GM12878 (cell line): ENCODE data around the gene IL1R2. TPM values are rescaled to one million over a fixed set of nuclear protein-coding genes. Genes with fewer than 3 reads are reported as not detected.

Experiments
- ATAC-seq: fragments of 200-7000 bp; cut with Tn5 transposase; 3 replicates; pipeline ENCODE4 v1.9.1; 2020; ENCODE audit warnings: mild to moderate bottlenecking, moderate library complexity
- BruUV-seq: library from RNA; stranded (reverse); fragments of 400-500 nt; replicated peaks from 2 replicates; lab custom pipeline; 2021; lab: Mats Ljungman, UMichigan
- CTCF ChIA-PET: fragments of 300-600 bp; sonication (Branson Sonifier 250); formaldehyde crosslinking; extraction: SDS; loops from one replicate; lab custom pipeline; 2021; ENCODE audit warnings: inconsistent platforms; lab: Yijun Ruan, JAX
- POLR2A ChIA-PET: fragments of 350-600 bp; formaldehyde crosslinking; extraction: SDS; loops from one replicate; lab custom pipeline; 2021; ENCODE audit warnings: inconsistent platforms; lab: Charles Lee
- RAD21 ChIA-PET: fragments of 300-600 bp; sonication (Branson Sonifier 250); formaldehyde crosslinking; loops from one replicate; lab custom pipeline; 2023; ENCODE audit warnings: antibody characterized with exemption; ENCODE audit not compliant: unreplicated experiment; lab: Charles Lee
- SMC1A ChIA-PET: fragments of 300-600 bp; sonication (Branson Sonifier 250); formaldehyde crosslinking; loops from one replicate; lab custom pipeline; 2023; ENCODE audit not compliant: unreplicated experiment, uncharacterized antibody; lab: Charles Lee
- DNase-seq: peaks from one replicate; pipeline ENCODE4 v3.0.0-alpha.2; 2011; ENCODE audit warnings: low read depth, low spot score
- FAIRE-seq: peaks from 3 replicates; lab custom pipeline; 2011; peaks lifted over from hg19 to GRCh38; lab: Jason Lieb, UNC
- H2AFZ ChIP-seq: 2 replicates; pipeline ENCODE4 v1.6.0; 2011; ENCODE audit warnings: low read depth, low read length, control low read depth; ENCODE audit not compliant: control insufficient read depth
- H3K27ac ChIP-seq: 2 replicates; pipeline ENCODE4 v1.5.1; 2011; ENCODE audit warnings: control low read depth; ENCODE audit not compliant: control insufficient read depth, insufficient read depth
- H3K27me3 ChIP-seq, 2 experiments: replicated peaks in 1 of 2; 2 replicates each; pipeline versions ENCODE4 v1.6.0 to v1.6.1; 2011; ENCODE audit warnings: low read length in 1 of 2; ENCODE audit not compliant: control insufficient read depth in 2 of 2, insufficient read depth in 2 of 2
- H3K36me3 ChIP-seq, 2 experiments: 2 replicates each; pipeline ENCODE4 v1.5.1; 2011; ENCODE audit warnings: low read length in 1 of 2; ENCODE audit not compliant: control insufficient read depth in 2 of 2, insufficient read depth in 2 of 2
- H3K4me1 ChIP-seq: 2 replicates; pipeline ENCODE4 v1.6.1; 2011; ENCODE audit warnings: mild to moderate bottlenecking, low read length, moderate library complexity, mixed read lengths; ENCODE audit not compliant: control insufficient read depth, insufficient read depth
- H3K4me2 ChIP-seq: 2 replicates; pipeline ENCODE4 v1.6.0; 2011; ENCODE audit warnings: control low read depth; ENCODE audit not compliant: control insufficient read depth, insufficient read depth
- H3K4me3 ChIP-seq: fragments of 200-600 bp; sonication (generic); 2 replicates; pipeline ENCODE4 v1.5.1; 2016
- H3K79me2 ChIP-seq: 2 replicates; pipeline ENCODE4 v1.6.0; 2011; ENCODE audit warnings: low read length; ENCODE audit not compliant: control insufficient read depth, insufficient read depth
- H3K9ac ChIP-seq: 2 replicates; pipeline ENCODE4 v1.8.0; 2011; ENCODE audit warnings: low read length, control low read depth, mixed read lengths; ENCODE audit not compliant: control insufficient read depth, insufficient read depth
- H3K9me3 ChIP-seq: replicated peaks from 3 replicates; pipeline ENCODE4 v1.5.1; 2011; ENCODE audit warnings: mild to moderate bottlenecking, low read length; ENCODE audit not compliant: control insufficient read depth, insufficient read depth
- H4K20me1 ChIP-seq: 2 replicates; pipeline ENCODE4 v1.6.0; 2011; ENCODE audit not compliant: control insufficient read depth, insufficient read depth
- CEBPB ChIP-seq, 2 experiments: fragments of 150-350 bp in 1 of 2; IDR thresholded peaks; 2 replicates each; pipeline ENCODE4 v1.6.1; 2012 to 2014; ENCODE audit warnings: low read depth in 2 of 2, low read length in 2 of 2, borderline replicate concordance in 1 of 2, inconsistent platforms in 1 of 2
- NBN ChIP-seq: fragments of 450-650 bp; IDR thresholded peaks from 2 replicates; pipeline ENCODE4 v1.6.1; 2016
- STAT1 ChIP-seq: fragments of 450-650 bp; conservative IDR thresholded peaks from 2 replicates; pipeline ENCODE4 v1.6.1; 2014; ENCODE audit warnings: antibody characterized with exemption, mild to moderate bottlenecking
- SUPT20H ChIP-seq: IDR thresholded peaks from 2 replicates; pipeline ENCODE4 v1.6.1; 2011; ENCODE audit warnings: low read depth, mild to moderate bottlenecking, low read length, moderate library complexity, borderline replicate concordance; ENCODE audit not compliant: control insufficient read depth
- ZBTB4 ChIP-seq: fragments of 450-650 bp; formaldehyde crosslinking; IDR thresholded peaks from 2 replicates; pipeline ENCODE4 v1.4.0; 2022; ENCODE audit warnings: mild to moderate bottlenecking, moderate library complexity
- ZNF207 ChIP-seq: fragments of 450-650 bp; IDR thresholded peaks from 2 replicates; pipeline ENCODE4 v1.6.1; 2014; ENCODE audit warnings: antibody characterized with exemption, mild to moderate bottlenecking, borderline replicate concordance
- ZNF384 ChIP-seq: IDR thresholded peaks from 2 replicates; pipeline ENCODE4 v1.6.1; 2012; ENCODE audit warnings: low read depth, mild to moderate bottlenecking, low read length, improper control_type of control experiment, borderline replicate concordance
- WGBS: methylation state at CpG from one replicate; pipeline ENCODE4 v1.1.6; 2016; ENCODE audit warnings: low lambda C conversion rate; ENCODE audit not compliant: insufficient replicate concordance, insufficient coverage; ENCODE audit errors: missing lambda C conversion rate; 5-methylcytosine and 5-hydroxymethylcytosine counted together
- in situ Hi-C: fragments of 300-500 bp; cut with MboI; formaldehyde crosslinking; loops from 9 replicates; pipeline ENCODE4 v1.14.3; 2018; ENCODE audit warnings: mixed read lengths
- intact Hi-C: fragments of 100-400 bp; cut with micrococcal nuclease; formaldehyde crosslinking; loops from one replicate; pipeline ENCODE4 v1.14.2; 2022; ENCODE audit not compliant: unreplicated experiment
- polyA plus RNA-seq, 11 experiments: library from polyadenylated mRNA; depleted of rRNA in 4 of 11; unstranded in 6 of 11; stranded (reverse) in 5 of 11; fragments of >200 nt; fragmentation: Nextera tagmentation in 4 of 11; fragmentation: Illumina TruSeq in 1 of 11; extraction: Ambion mirVana in 4 of 11; extraction: Trizol in 1 of 11; gene quantifications; 1 replicate in 1 of 11; 2 replicates in 10 of 11; pipeline versions ENCODE4 v1.2.1 to v1.2.3, GENCODE V29; 2011 to 2016; ENCODE audit warnings: inconsistent platforms in 2 of 11, missing spikeins in 2 of 11, low read depth in 1 of 11
- total RNA-seq, 4 experiments: library from RNA; depleted of rRNA in 3 of 4; stranded (reverse); fragments of >200 nt in 3 of 4; fragmentation: Illumina TruSeq in 1 of 4; extraction: Trizol in 1 of 4; gene quantifications; 2 replicates each; pipeline versions ENCODE4 v1.2.1 to v1.2.3, GENCODE V29; 2013 to 2021
- TF ChIP-seq, protein P1 (sequence below): IDR thresholded peaks from 2 replicates; pipeline ENCODE4 v1.6.1; 2012; ENCODE audit warnings: low read depth, low read length, improper control_type of control experiment
- TF ChIP-seq, protein P2 (sequence below): fragments of 150-350 bp; IDR thresholded peaks from 2 replicates; pipeline ENCODE4 v1.6.1; 2014; ENCODE audit warnings: mild to moderate bottlenecking, low read depth, low read length

Gene IL1R2
- total and polyA plus RNA-seq, 10 of the 15 experiments (the other 5 are each of a cell fraction or from before 2014, with no cell fraction given) = 0.44 to 6.4 (median 0.62) TPM

DNA sequence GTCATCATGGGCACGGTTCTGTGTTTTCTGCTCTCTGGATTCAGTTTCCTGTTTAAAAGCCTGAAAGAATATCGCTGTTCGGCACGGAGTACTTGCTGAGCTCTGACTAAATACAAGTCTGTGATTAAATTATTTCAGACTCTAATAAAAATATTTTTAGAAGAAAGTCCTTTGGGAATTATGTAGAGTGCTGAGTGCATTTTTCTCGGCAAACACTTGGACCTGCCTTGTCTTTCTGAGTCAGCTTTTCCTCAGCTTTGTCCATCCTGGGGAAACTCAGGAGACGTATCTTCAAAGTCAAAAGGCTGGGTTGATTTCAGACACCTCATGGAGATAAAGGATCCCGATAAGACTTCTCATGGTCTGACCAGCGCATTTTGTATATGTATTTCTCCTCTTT is 45.9 kb downstream of the IL1R2 start:
- in situ Hi-C loops = no loop called here
- H3K4me1 ChIP-seq = peaks cover 5% of the 10 kb centered on the region
- ChIA-PET CTCF (interaction anchor here (0.9 to 2.5 kb wide), 5 partner anchors 11 to 203 kb away, joined by 3 to 10 read pairs (median 5); no protein-coding TSS in a partner anchor), RAD21 (interaction anchor here (0.9 to 2.2 kb wide), 4 partner anchors 12 to 203 kb away, joined by 3 to 9 read pairs (median 4); no protein-coding TSS in a partner anchor), SMC1A (interaction anchor here (0.6 to 9.9 kb wide), 10 partner anchors 11 to 203 kb away, joined by 3 to 72 read pairs (median 4); no protein-coding TSS in a partner anchor)
- FAIRE-seq (no peak), ATAC-seq (no peak), DNase-seq (no peak)
- H3K9ac ChIP-seq = no peak overlapping the region
- no peak overlapping the region for H3K27ac ChIP-seq
- H3K36me3 ChIP-seq = no peaks in the 10 kb centered on the region
- no peaks in the 10 kb centered on the region; the same call in 2 of the 3 replicates for H3K9me3 ChIP-seq
- no peaks in the 10 kb centered on the region for H3K27me3 ChIP-seq
- no peaks in the 10 kb centered on the region for H4K20me1 ChIP-seq
- H3K4me2 ChIP-seq = no peak overlapping the region
- H3K4me3 ChIP-seq = no peak overlapping the region
- no peaks in the 10 kb centered on the region for H3K79me2 ChIP-seq
- no peak for TF ChIP-seq SUPT20H
- TF ChIP-seq, protein P1, sequence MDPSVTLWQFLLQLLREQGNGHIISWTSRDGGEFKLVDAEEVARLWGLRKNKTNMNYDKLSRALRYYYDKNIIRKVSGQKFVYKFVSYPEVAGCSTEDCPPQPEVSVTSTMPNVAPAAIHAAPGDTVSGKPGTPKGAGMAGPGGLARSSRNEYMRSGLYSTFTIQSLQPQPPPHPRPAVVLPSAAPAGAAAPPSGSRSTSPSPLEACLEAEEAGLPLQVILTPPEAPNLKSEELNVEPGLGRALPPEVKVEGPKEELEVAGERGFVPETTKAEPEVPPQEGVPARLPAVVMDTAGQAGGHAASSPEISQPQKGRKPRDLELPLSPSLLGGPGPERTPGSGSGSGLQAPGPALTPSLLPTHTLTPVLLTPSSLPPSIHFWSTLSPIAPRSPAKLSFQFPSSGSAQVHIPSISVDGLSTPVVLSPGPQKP = no peak
- TF ChIP-seq CEBPB (IDR thresholded peaks at IDR 0.05; ENCODE audit: borderline replicate concordance in 1 of 2, low read depth in 2 of 2, low read length in 2 of 2) = no peak
- TF ChIP-seq ZNF207 = no peak
- TF ChIP-seq ZNF384 = no peak
- TF ChIP-seq ZBTB4 = no peak
- TF ChIP-seq, protein P2, sequence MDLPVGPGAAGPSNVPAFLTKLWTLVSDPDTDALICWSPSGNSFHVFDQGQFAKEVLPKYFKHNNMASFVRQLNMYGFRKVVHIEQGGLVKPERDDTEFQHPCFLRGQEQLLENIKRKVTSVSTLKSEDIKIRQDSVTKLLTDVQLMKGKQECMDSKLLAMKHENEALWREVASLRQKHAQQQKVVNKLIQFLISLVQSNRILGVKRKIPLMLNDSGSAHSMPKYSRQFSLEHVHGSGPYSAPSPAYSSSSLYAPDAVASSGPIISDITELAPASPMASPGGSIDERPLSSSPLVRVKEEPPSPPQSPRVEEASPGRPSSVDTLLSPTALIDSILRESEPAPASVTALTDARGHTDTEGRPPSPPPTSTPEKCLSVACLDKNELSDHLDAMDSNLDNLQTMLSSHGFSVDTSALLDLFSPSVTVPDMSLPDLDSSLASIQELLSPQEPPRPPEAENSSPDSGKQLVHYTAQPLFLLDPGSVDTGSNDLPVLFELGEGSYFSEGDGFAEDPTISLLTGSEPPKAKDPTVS = no peak
- TF ChIP-seq NBN = no peak
- no peak for TF ChIP-seq STAT1
- TF ChIP-seq, all 136 proteins: peak for 0
- BruUV-seq = no TSS peak
- intact Hi-C loops = no loop called here
- H2AFZ ChIP-seq = no peak overlapping the region
- POLR2A ChIA-PET = no interaction called here
- 38% methylated on average over 8 of the region's 8 CpGs for WGBS
